GM21526 (cell line): ENCODE results near the gene PEA15.

Source experiments
- ATAC-seq: cut with Tn5 transposase; IDR thresholded peaks from one replicate; pipeline ENCODE4 v1.9.1; 2021; ENCODE audit warnings: moderate library complexity; ENCODE audit not compliant: unreplicated experiment, low FRiP score

PEA15 gene

GRCh38 chr1:160236806-160237205, 31.6 kb downstream of the PEA15 start:
- no peak for ATAC-seq

GRCh38 chr1:160237558-160237957, 32.4 kb downstream of the PEA15 start:
- ATAC-seq: no peak

GRCh38 chr1:160238408-160238807, 33.2 kb downstream of the PEA15 start:
- ATAC-seq: no peak

GRCh38 chr1:160239582-160240299, 34.6 kb downstream of the PEA15 start:
- no peak for ATAC-seq

- no peak for ATAC-seq
Observed at GRCh38 chr1:160243767-160244166, 38.6 kb downstream of the PEA15 start.

- ATAC-seq: no peak
Observed at GRCh38 chr1:160244209-160244608, 39.0 kb downstream of the PEA15 start.

- ATAC-seq: no peak
Observed at GRCh38 chr1:160245434-160245833, 40.2 kb downstream of the PEA15 start.

- no peak for ATAC-seq
Observed at GRCh38 chr1:160247053-160247452, 41.9 kb downstream of the PEA15 start.

- ATAC-seq: no peak
Observed at GRCh38 chr1:160251011-160251410, 45.8 kb downstream of the PEA15 start.

- ATAC-seq: peak; percentile 63
Observed at GRCh38 chr1:160251687-160252526, 46.7 kb downstream of the PEA15 start.

GRCh38 chr1:160255781-160256300, 50.7 kb downstream of the PEA15 start:
- no peak for ATAC-seq

- no peak for ATAC-seq
Observed at GRCh38 chr1:160256396-160257046, 51.3 kb downstream of the PEA15 start.

- no peak for ATAC-seq
Observed at GRCh38 chr1:160257411-160258015, 52.3 kb downstream of the PEA15 start.

GRCh38 chr1:160258177-160258798, 53.1 kb downstream of the PEA15 start:
- no peak for ATAC-seq

- no peak for ATAC-seq
Observed at GRCh38 chr1:160260406-160261382, 55.5 kb downstream of the PEA15 start.

GRCh38 chr1:160261556-160261892, 56.3 kb downstream of the PEA15 start:
- ATAC-seq: peak; percentile 27

- peak; percentile 68 for ATAC-seq
Observed at GRCh38 chr1:160261893-160262794, 57.0 kb downstream of the PEA15 start, which contains the start of gene DCAF8. DCAF8 (minus strand) TSS chr1:160262549; CDS start chr1:160244008, 18,541 bp downstream.

- no peak for ATAC-seq
Observed at GRCh38 chr1:160264795-160265307, 59.7 kb downstream of the PEA15 start.
